ENCODE measurements around the gene RAET1G. TPM values are rescaled to one million over a fixed set of nuclear protein-coding genes. Genes with fewer than 3 reads are reported as not detected.
"Not testable (repeated sequence)": the region's sequence is repeated elsewhere in the genome, so short reads cannot be mapped to it uniquely, and the experiment has no call there.

The RAET1G gene, protein sequence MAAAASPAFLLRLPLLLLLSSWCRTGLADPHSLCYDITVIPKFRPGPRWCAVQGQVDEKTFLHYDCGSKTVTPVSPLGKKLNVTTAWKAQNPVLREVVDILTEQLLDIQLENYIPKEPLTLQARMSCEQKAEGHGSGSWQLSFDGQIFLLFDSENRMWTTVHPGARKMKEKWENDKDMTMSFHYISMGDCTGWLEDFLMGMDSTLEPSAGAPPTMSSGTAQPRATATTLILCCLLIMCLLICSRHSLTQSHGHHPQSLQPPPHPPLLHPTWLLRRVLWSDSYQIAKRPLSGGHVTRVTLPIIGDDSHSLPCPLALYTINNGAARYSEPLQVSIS
- polyA plus RNA-seq (2013, experiment 1 of 2) = 0.03 TPM
- not detected for polyA plus RNA-seq (2013, experiment 2 of 2)

GRCh38 chr6:149922642-149923326 is at the start of gene RAET1G:
RAET1G (minus strand) TSS chr6:149923121; CDS start chr6:149923010, 111 bp downstream.
- Histone ChIP-seq H3K18ac (ENCODE audit: low read length) (no peak within 1 kb of the TSS), H3K23ac (ENCODE audit: low read length) (peak within 1 kb of the TSS; percentile 24), H2AK5ac (ENCODE audit: low read length) (no peak within 1 kb of the TSS), H3K79me2 (ENCODE audit: control insufficient read depth, insufficient read depth, low read length) (no peaks in the 10 kb centered on the region), H3K27me3 (ENCODE audit: insufficient read depth, low read length, poor library complexity) (peaks cover 33% of the 10 kb centered on the region), H3K4ac (ENCODE audit: low read depth, low read length) (no peak within 1 kb of the TSS), H4K5ac (ENCODE audit: low read length) (no peak within 1 kb of the TSS), H3K79me1 (ENCODE audit: low read length) (no peaks in the 10 kb centered on the region), H3K9ac (ENCODE audit: low read length) (peak within 1 kb of the TSS; percentile 54), H3K36me3 (ENCODE audit: control insufficient read depth, insufficient read depth, low read length) (no peaks in the 10 kb centered on the region), H3K4me3 (ENCODE audit: low read length) (peak within 1 kb of the TSS; percentile 29), H3K56ac (ENCODE audit: low read length) (peak within 1 kb of the TSS; percentile 49), H2BK120ac (ENCODE audit: low read depth, low read length) (no peak within 1 kb of the TSS), H2BK15ac (replicated peaks; ENCODE audit: low read depth) (no peak within 1 kb of the TSS), H3K4me2 (ENCODE audit: low read length) (peak within 1 kb of the TSS; percentile 94), H3K4me1 (ENCODE audit: control insufficient read depth, low read depth, low read length) (no peaks in the 10 kb centered on the region), H4K8ac (ENCODE audit: low read depth, low read length) (no peak within 1 kb of the TSS), H3K27ac (ENCODE audit: low read depth, low read length) (no peak within 1 kb of the TSS), H2BK5ac (ENCODE audit: low read length) (no peak within 1 kb of the TSS)
- WGBS (ENCODE audit: extremely low coverage, insufficient coverage, low lambda C conversion rate) = no CpG with 5 or more reads among the region's 40 CpGs
- DNase-seq = peak; percentile 91

GRCh38 chr6:149969635-149970034 is 46.7 kb upstream of the RAET1G start:
- Histone ChIP-seq H3K27ac (ENCODE audit: low read depth, low read length) (no peak overlapping the region), H3K4me1 (ENCODE audit: control insufficient read depth, low read depth, low read length) (no peaks in the 10 kb centered on the region), H3K4me2 (ENCODE audit: low read length) (no peak overlapping the region), H3K79me1 (ENCODE audit: low read length) (no peaks in the 10 kb centered on the region), H2AK5ac (ENCODE audit: low read length) (no peak overlapping the region), H4K8ac (ENCODE audit: low read depth, low read length) (no peak overlapping the region), H2BK5ac (ENCODE audit: low read length) (no peak overlapping the region), H4K5ac (ENCODE audit: low read length) (no peak overlapping the region), H3K56ac (ENCODE audit: low read length) (no peak overlapping the region), H2BK15ac (replicated peaks; ENCODE audit: low read depth) (no peak overlapping the region), H3K23ac (ENCODE audit: low read length) (no peak overlapping the region), H3K4me3 (ENCODE audit: low read length) (no peak overlapping the region), H3K18ac (ENCODE audit: low read length) (no peak overlapping the region), H3K36me3 (ENCODE audit: control insufficient read depth, insufficient read depth, low read length) (no peaks in the 10 kb centered on the region), H3K27me3 (ENCODE audit: insufficient read depth, low read length, poor library complexity) (peaks cover 21% of the 10 kb centered on the region), H3K9ac (ENCODE audit: low read length) (no peak overlapping the region), H3K4ac (ENCODE audit: low read depth, low read length) (no peak overlapping the region), H3K79me2 (ENCODE audit: control insufficient read depth, insufficient read depth, low read length) (no peaks in the 10 kb centered on the region), H2BK120ac (ENCODE audit: low read depth, low read length) (no peak overlapping the region)
- DNase-seq = no peak
- WGBS (ENCODE audit: extremely low coverage, insufficient coverage, low lambda C conversion rate) = no CpG with 5 or more reads among the region's 2 CpGs

- H2AK5ac ChIP-seq (ENCODE audit: low read length); H3K27ac ChIP-seq (ENCODE audit: low read depth, low read length); H3K9ac ChIP-seq (ENCODE audit: low read length); H3K4ac ChIP-seq (ENCODE audit: low read depth, low read length); H4K5ac ChIP-seq (ENCODE audit: low read length); H2BK15ac ChIP-seq (replicated peaks; ENCODE audit: low read depth); H4K8ac ChIP-seq (ENCODE audit: low read depth, low read length); H3K79me2 ChIP-seq (ENCODE audit: control insufficient read depth, insufficient read depth, low read length); H2BK5ac ChIP-seq (ENCODE audit: low read length); H3K23ac ChIP-seq (ENCODE audit: low read length); H2BK120ac ChIP-seq (ENCODE audit: low read depth, low read length); H3K56ac ChIP-seq (ENCODE audit: low read length); H3K36me3 ChIP-seq (ENCODE audit: control insufficient read depth, insufficient read depth, low read length); DNase-seq; H3K79me1 ChIP-seq (ENCODE audit: low read length); H3K18ac ChIP-seq (ENCODE audit: low read length); H3K4me2 ChIP-seq (ENCODE audit: low read length); H3K4me3 ChIP-seq (ENCODE audit: low read length); H3K4me1 ChIP-seq (ENCODE audit: control insufficient read depth, low read depth, low read length): not testable (repeated sequence)
- WGBS (ENCODE audit: extremely low coverage, insufficient coverage, low lambda C conversion rate) = no CpG with 5 or more reads among the region's 2 CpGs
- peaks cover 26% of the 10 kb centered on the region for H3K27me3 ChIP-seq (ENCODE audit: insufficient read depth, low read length, poor library complexity)
These were observed 46.0 kb upstream of the RAET1G start for GRCh38 chr6:149968909-149969308.

DNA sequence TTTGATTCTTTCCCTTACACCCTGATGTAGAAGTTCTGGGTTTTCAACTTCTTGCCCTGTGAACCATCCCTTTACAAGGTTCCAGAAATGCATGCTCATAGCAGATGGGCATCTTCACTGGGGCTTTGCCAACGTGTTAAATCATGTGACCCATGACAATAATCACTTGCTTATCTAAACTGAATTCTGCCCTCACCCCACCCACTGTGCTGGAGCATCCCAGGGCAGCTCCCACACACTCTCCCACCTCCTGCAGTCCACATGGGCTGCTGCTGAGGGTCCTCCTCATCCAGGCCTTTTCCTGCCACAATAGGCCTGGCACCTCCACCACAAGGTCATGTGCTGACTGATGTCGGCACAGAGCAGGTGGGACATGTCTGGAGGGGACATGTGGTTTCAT is 45.1 kb upstream of the RAET1G start:
- H3K4ac ChIP-seq (ENCODE audit: low read depth, low read length); H4K8ac ChIP-seq (ENCODE audit: low read depth, low read length); H3K4me1 ChIP-seq (ENCODE audit: control insufficient read depth, low read depth, low read length); H2BK120ac ChIP-seq (ENCODE audit: low read depth, low read length); H4K5ac ChIP-seq (ENCODE audit: low read length); H2AK5ac ChIP-seq (ENCODE audit: low read length); H3K23ac ChIP-seq (ENCODE audit: low read length); H2BK15ac ChIP-seq (replicated peaks; ENCODE audit: low read depth); H2BK5ac ChIP-seq (ENCODE audit: low read length); H3K4me3 ChIP-seq (ENCODE audit: low read length); H3K36me3 ChIP-seq (ENCODE audit: control insufficient read depth, insufficient read depth, low read length); H3K4me2 ChIP-seq (ENCODE audit: low read length); H3K27ac ChIP-seq (ENCODE audit: low read depth, low read length); H3K79me1 ChIP-seq (ENCODE audit: low read length); H3K79me2 ChIP-seq (ENCODE audit: control insufficient read depth, insufficient read depth, low read length); H3K56ac ChIP-seq (ENCODE audit: low read length); H3K9ac ChIP-seq (ENCODE audit: low read length); H3K18ac ChIP-seq (ENCODE audit: low read length); DNase-seq: not testable (repeated sequence)
- peaks cover 26% of the 10 kb centered on the region for H3K27me3 ChIP-seq (ENCODE audit: insufficient read depth, low read length, poor library complexity)
- no CpG with 5 or more reads among the region's 2 CpGs for WGBS (ENCODE audit: extremely low coverage, insufficient coverage, low lambda C conversion rate)

GRCh38 chr6:149967591-149967990 is 44.7 kb upstream of the RAET1G start:
- Histone ChIP-seq H3K4ac (ENCODE audit: low read depth, low read length) (no peak overlapping the region), H2BK15ac (replicated peaks; ENCODE audit: low read depth) (no peak overlapping the region), H3K23ac (ENCODE audit: low read length) (no peak overlapping the region), H3K56ac (ENCODE audit: low read length) (no peak overlapping the region), H3K27me3 (ENCODE audit: insufficient read depth, low read length, poor library complexity) (peaks cover 26% of the 10 kb centered on the region), H2AK5ac (ENCODE audit: low read length) (no peak overlapping the region), H4K5ac (ENCODE audit: low read length) (no peak overlapping the region), H3K4me3 (ENCODE audit: low read length) (no peak overlapping the region), H3K36me3 (ENCODE audit: control insufficient read depth, insufficient read depth, low read length) (no peaks in the 10 kb centered on the region), H3K9ac (ENCODE audit: low read length) (no peak overlapping the region), H3K27ac (ENCODE audit: low read depth, low read length) (no peak overlapping the region), H3K4me2 (ENCODE audit: low read length) (no peak overlapping the region), H3K18ac (ENCODE audit: low read length) (no peak overlapping the region), H2BK120ac (ENCODE audit: low read depth, low read length) (no peak overlapping the region), H2BK5ac (ENCODE audit: low read length) (no peak overlapping the region), H3K79me2 (ENCODE audit: control insufficient read depth, insufficient read depth, low read length) (no peaks in the 10 kb centered on the region), H4K8ac (ENCODE audit: low read depth, low read length) (no peak overlapping the region), H3K79me1 (ENCODE audit: low read length) (no peaks in the 10 kb centered on the region), H3K4me1 (ENCODE audit: control insufficient read depth, low read depth, low read length) (no peaks in the 10 kb centered on the region)
- WGBS (ENCODE audit: extremely low coverage, insufficient coverage, low lambda C conversion rate) = no CpG with 5 or more reads among the region's 4 CpGs
- DNase-seq = no peak

Measured in mesendoderm (in vitro differentiated cells).